Nephron progenitor cell (in vitro differentiated cells): Measurements from ENCODE around the gene GEN1.
A peak's percentile ranks its signal among the peaks of the same experiment; 100 is the strongest.
"Not testable (repeated sequence)": the region's sequence is repeated elsewhere in the genome, so short reads cannot be mapped to it uniquely, and the experiment has no call there.

Experiments
- DNase-seq: peaks from one replicate; pipeline ENCODE4 v3.0.0; 2021
- H3K27ac Mint-ChIP-seq: 2 replicates; pipeline ENCODE4 v1.8.0; 2021; ENCODE audit warnings: mild to moderate bottlenecking, moderate library complexity, mixed read lengths
- H3K27me3 Mint-ChIP-seq: 2 replicates; pipeline ENCODE4 v1.8.0; 2021; ENCODE audit warnings: mild to moderate bottlenecking, low read depth, mixed read lengths; ENCODE audit not compliant: poor library complexity
- H3K36me3 Mint-ChIP-seq: 2 replicates; pipeline ENCODE4 v1.8.0; 2021; ENCODE audit warnings: low read depth, mixed read lengths
- H3K4me1 Mint-ChIP-seq: 2 replicates; pipeline ENCODE4 v1.8.0; 2021; ENCODE audit warnings: mixed read lengths
- H3K4me3 Mint-ChIP-seq: 2 replicates; pipeline ENCODE4 v1.8.0; 2021; ENCODE audit warnings: mild to moderate bottlenecking, moderate library complexity, mixed read lengths
- H3K9me3 Mint-ChIP-seq: 2 replicates; pipeline ENCODE4 v1.8.0; 2021; ENCODE audit warnings: mild to moderate bottlenecking, moderate library complexity, mixed read lengths
- TF ChIP-seq, protein P1 (sequence below): fragments of 200-600 bp; sonication (generic); IDR thresholded peaks from 2 replicates; pipeline ENCODE4 v1.5.0; 2021; ENCODE audit warnings: antibody characterized with exemption

The GEN1 gene

DNA sequence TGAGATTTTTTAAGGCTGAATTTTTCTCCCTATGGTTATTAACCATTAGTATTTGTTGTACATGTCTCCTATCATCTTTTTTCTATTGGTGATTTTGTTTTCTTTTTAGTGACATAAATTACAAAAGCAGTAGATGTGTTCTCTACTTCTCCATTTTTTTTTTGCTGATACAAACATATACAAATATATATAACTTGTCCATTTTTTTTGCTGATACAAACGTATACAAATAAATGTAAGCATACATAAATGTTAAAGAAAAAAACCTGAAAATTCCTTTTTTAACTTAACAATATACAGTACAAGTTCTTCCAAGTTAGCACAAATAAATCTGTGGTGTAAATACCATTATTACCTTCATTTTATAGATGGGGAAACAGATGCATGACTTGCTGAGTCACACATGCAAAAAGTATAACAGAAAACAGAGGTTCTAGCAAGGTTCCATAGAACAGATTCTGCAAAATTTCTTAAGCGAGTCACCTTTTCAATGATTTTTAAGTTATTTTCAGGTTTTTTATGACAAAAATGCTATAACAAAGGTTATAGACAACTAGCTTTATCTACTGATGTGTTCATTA is 64.4 kb downstream of the GEN1 start:
- DNase-seq = no peak
- peaks cover 3% of the 10 kb centered on the region for H3K27me3 Mint-ChIP-seq
- H3K4me3 Mint-ChIP-seq = peak overlapping the region; percentile 81
- peaks cover 97% of the 10 kb centered on the region for H3K4me1 Mint-ChIP-seq
- no peaks in the 10 kb centered on the region for H3K9me3 Mint-ChIP-seq
- H3K36me3 Mint-ChIP-seq = no peaks in the 10 kb centered on the region
- TF ChIP-seq, protein P1, sequence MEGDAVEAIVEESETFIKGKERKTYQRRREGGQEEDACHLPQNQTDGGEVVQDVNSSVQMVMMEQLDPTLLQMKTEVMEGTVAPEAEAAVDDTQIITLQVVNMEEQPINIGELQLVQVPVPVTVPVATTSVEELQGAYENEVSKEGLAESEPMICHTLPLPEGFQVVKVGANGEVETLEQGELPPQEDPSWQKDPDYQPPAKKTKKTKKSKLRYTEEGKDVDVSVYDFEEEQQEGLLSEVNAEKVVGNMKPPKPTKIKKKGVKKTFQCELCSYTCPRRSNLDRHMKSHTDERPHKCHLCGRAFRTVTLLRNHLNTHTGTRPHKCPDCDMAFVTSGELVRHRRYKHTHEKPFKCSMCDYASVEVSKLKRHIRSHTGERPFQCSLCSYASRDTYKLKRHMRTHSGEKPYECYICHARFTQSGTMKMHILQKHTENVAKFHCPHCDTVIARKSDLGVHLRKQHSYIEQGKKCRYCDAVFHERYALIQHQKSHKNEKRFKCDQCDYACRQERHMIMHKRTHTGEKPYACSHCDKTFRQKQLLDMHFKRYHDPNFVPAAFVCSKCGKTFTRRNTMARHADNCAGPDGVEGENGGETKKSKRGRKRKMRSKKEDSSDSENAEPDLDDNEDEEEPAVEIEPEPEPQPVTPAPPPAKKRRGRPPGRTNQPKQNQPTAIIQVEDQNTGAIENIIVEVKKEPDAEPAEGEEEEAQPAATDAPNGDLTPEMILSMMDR = no peak
- H3K27ac Mint-ChIP-seq = peak overlapping the region; percentile 99

DNA sequence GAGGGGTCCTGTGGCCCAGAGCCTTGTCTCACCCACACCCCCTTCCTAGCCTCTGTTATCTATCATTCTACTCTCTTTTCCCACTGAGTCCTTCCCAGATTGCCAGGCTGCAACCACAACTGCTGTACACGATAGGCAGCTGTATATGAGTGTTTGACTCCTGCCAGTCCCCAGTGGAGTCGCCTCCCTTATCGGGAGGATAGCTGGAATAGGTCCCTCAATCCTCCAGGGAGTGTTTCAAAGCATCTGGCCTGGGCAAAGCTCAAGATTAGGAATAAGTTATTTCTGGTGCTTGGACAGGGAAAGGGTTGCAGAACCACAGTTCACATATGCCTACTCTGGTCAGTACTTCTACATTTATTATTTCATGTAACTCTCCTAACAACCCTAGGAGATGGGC is 67.1 kb downstream of the GEN1 start:
- TF ChIP-seq, protein P1 = no peak
- Mint-ChIP-seq H3K36me3 (peaks cover 6% of the 10 kb centered on the region), H3K27ac (peak overlapping the region; percentile 98), H3K4me3 (no peak overlapping the region), H3K9me3 (no peaks in the 10 kb centered on the region), H3K4me1 (peaks cover 87% of the 10 kb centered on the region), H3K27me3 (no peaks in the 10 kb centered on the region)
- no peak for DNase-seq

DNA sequence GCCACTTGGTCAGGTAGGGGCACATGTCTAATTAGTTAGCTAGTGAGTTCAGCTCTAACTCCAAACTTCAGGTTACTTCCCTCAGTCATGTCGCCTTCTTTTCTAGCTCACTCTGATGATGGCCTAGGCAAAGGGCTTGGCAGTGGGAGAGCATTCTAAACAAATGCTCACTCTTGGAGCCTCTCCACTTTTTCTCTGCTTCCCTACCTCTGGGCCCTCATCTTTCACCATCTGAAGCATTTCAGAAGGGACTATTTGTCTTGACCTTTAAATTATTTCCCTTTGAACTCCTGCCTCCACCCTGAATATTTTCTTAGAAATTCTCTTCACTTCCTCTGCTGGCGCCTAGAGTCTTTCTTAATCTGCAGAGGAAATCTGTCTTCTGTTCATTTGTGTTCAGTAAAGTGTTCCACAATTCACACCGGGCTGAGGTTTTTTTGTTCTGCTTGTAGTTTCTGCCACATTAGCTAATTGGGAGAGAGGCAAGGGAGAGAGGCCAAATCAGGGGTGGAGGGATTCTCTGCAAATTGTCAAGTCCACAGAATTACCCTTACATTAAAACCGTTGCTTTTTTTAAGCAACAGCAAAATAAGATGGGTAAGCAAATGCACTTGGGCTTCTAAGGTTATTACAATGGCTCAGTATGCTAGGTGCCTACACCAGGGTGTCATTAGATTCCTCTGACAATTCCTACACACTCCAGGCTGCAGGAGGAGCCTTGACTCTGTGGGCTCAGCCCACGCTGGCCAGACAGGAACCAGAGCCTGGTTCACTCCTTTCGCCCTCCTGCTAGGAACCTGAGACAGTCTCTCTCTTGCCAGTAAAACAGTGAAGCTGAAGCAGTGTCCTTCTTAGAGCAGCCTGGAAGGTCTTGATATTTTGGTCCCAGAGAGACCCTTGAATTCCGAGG is 67.9 kb downstream of the GEN1 start:
- Mint-ChIP-seq H3K27me3 (no peaks in the 10 kb centered on the region), H3K27ac (peak overlapping the region; percentile 98), H3K4me1 (peaks cover 80% of the 10 kb centered on the region), H3K36me3 (peaks cover 6% of the 10 kb centered on the region), H3K9me3 (no peaks in the 10 kb centered on the region), H3K4me3 (peak overlapping the region; percentile 47)
- TF ChIP-seq, protein P1 = no peak
- peak; percentile 32 for DNase-seq

DNA sequence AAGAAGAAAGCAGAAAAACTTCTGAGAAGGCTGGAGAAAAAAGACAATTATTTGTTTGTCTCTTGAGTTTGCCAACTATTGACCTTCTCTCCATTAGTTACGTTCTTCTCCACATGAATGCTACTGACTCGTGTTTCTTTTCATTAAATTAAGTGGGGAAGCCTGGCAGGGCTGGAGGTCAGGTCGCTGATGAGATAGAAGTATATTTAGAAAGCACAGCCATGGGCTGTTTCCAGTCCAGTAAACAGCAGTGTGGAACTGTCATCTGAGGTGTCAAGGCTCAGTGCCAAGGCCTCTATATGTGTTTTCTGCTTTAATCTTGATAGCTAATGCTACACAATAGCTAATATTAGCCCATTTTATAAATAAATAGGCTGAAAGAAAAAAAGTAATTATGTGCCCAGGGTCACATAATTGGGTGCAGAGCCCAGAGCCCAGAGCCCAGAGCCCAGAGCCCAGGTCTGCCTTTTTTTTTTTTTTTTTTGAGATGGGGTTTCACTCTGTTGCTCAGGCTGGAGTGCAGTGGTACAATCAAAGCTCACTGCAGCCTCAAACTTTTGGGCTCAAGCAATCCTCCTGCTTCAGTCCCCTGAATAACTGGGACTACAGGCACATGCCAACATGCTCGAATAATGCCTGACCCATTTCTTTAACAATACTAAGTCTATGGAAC is 68.6 kb downstream of the GEN1 start:
- Mint-ChIP-seq H3K27me3 (no peaks in the 10 kb centered on the region), H3K27ac (peak overlapping the region; percentile 98), H3K4me3 (peak overlapping the region; percentile 47), H3K4me1 (peaks cover 72% of the 10 kb centered on the region), H3K36me3 (peaks cover 6% of the 10 kb centered on the region), H3K9me3 (no peaks in the 10 kb centered on the region)
- DNase-seq = no peak
- TF ChIP-seq, protein P1 = no peak

DNA sequence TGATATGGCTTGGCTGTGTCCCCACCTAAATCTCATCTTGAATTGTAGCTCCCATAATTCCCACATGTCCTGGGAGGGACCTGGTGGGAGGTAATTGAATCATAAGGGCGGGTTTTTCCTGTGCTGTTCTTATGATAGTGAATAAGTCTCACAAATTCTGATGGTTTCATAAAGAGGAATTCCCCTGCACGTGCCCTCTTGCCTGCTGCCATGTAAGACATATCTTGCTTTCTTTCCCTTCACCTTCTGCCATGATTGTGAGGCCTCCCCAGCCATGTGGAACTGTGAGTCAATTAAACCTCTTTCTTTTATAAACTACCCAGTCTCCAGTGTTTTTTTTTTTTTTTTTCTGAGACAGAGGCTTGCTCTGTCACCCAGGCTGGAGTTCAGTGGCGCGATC is 69.7 kb downstream of the GEN1 start:
- not testable (repeated sequence) for H3K9me3 Mint-ChIP-seq, H3K36me3 Mint-ChIP-seq, H3K27me3 Mint-ChIP-seq, DNase-seq
- H3K27ac Mint-ChIP-seq = peak overlapping the region; percentile 97
- peak overlapping the region; percentile 37 for H3K4me3 Mint-ChIP-seq
- H3K4me1 Mint-ChIP-seq = peaks cover 62% of the 10 kb centered on the region

DNA sequence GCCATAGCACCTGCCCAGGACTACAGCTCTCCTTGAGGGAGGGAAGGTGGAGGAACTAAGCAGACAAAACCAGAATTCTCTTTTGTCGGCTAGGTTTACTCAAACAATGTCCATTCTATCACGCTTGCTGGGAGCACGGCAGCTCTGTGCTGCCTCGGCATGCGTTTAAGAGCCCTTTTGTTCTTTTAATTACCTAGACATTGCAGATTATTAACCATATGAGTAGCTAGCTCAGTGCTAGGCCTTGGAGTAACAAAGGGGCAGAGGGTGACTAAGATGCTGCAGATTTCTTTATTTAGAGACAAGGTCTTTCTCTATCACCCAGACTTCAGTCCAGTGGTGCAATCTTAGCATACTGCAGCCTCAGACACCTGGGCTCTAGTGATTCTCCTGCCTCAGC is 73.4 kb downstream of the GEN1 start:
- Mint-ChIP-seq H3K36me3 (peaks cover 6% of the 10 kb centered on the region), H3K4me1 (peaks cover 42% of the 10 kb centered on the region), H3K27me3 (no peaks in the 10 kb centered on the region), H3K4me3 (no peak overlapping the region), H3K9me3 (no peaks in the 10 kb centered on the region), H3K27ac (no peak overlapping the region)
- no peak for DNase-seq
- TF ChIP-seq, protein P1 = no peak
